H1 (cell line): ENCODE data around the gene COL4A1. TPM values are rescaled to one million over a fixed set of nuclear protein-coding genes. Genes with fewer than 3 reads are reported as not detected.

ENCODE experiments used
- CTCF ChIA-PET: fragments of 300-600 bp; sonication (Branson Sonifier 250); formaldehyde crosslinking; loops from one replicate; lab custom pipeline; 2021; ENCODE audit not compliant: partially characterized antibody; lab: Charles Lee
- POLR2A ChIA-PET: fragments of 300-600 bp; sonication (Branson Sonifier 250); formaldehyde crosslinking; loops from one replicate; lab custom pipeline; 2021; ENCODE audit warnings: inconsistent platforms; ENCODE audit not compliant: partially characterized antibody; lab: Charles Lee
- DNase-seq, 2 experiments: peaks; one replicate each; pipeline versions ENCODE4 v3.0.0 to v3.0.0-alpha.2; 2010 to 2022; ENCODE audit warnings: low spot score in 2 of 2, low read depth in 1 of 2, mixed read lengths in 1 of 2
- FAIRE-seq: peaks from 2 replicates; lab custom pipeline; 2011; peaks lifted over from hg19 to GRCh38; lab: Jason Lieb, UNC
- H2AFZ ChIP-seq: 2 replicates; pipeline ENCODE4 v1.8.1; 2012; ENCODE audit warnings: low read length, inconsistent platforms
- H2AK5ac ChIP-seq: 2 replicates; pipeline ENCODE4 v1.6.1; 2013; ENCODE audit warnings: low read depth, low read length
- H2BK120ac ChIP-seq: replicated peaks from 2 replicates; pipeline ENCODE3; 2013; ENCODE audit warnings: low read depth, low read length, inconsistent platforms
- H2BK12ac ChIP-seq: 2 replicates; pipeline ENCODE4 v1.6.1; 2013; ENCODE audit warnings: low read depth, low read length
- H2BK15ac ChIP-seq: 2 replicates; pipeline ENCODE4 v1.6.1; 2013; ENCODE audit warnings: low read length
- H2BK20ac ChIP-seq: 2 replicates; pipeline ENCODE4 v1.6.1; 2013; ENCODE audit warnings: low read length
- H2BK5ac ChIP-seq: 2 replicates; pipeline ENCODE4 v1.6.1; 2013; ENCODE audit warnings: low read depth, low read length
- H3K14ac ChIP-seq: 2 replicates; pipeline ENCODE4 v1.6.1; 2013; ENCODE audit warnings: inconsistent platforms; ENCODE audit not compliant: insufficient read length
- H3K18ac ChIP-seq: 2 replicates; pipeline ENCODE4 v1.6.1; 2013; ENCODE audit warnings: low read length; ENCODE audit errors: extremely low read depth
- H3K23ac ChIP-seq: 2 replicates; pipeline ENCODE4 v1.6.1; 2013; ENCODE audit warnings: inconsistent platforms; ENCODE audit not compliant: insufficient read length
- H3K23me2 ChIP-seq: 2 replicates; pipeline ENCODE4 v1.6.1; 2013; ENCODE audit warnings: low read depth, low read length
- H3K27ac ChIP-seq: 2 replicates; pipeline ENCODE4 v1.6.1; 2011; ENCODE audit warnings: low read depth, low read length, inconsistent platforms
- H3K27me3 ChIP-seq, 4 experiments: replicated peaks in 1 of 4; 1 replicate in 1 of 4; 2 replicates in 3 of 4; pipeline versions ENCODE4 v1.6.1 to v1.8.1; 2011 to 2013; ENCODE audit warnings: low read length in 3 of 4, mild to moderate bottlenecking in 3 of 4, inconsistent platforms in 2 of 4, mixed read lengths in 2 of 4, moderate library complexity in 1 of 4; ENCODE audit not compliant: control insufficient read depth in 3 of 4, insufficient read depth in 3 of 4; ENCODE audit errors: extremely low read depth in 1 of 4
- H3K36me3 ChIP-seq, 4 experiments: 2 replicates each; pipeline versions ENCODE4 v1.6.1 to v1.8.1; 2011 to 2013; ENCODE audit warnings: mild to moderate bottlenecking in 4 of 4, low read length in 3 of 4, moderate library complexity in 2 of 4, control low read depth in 1 of 4, inconsistent platforms in 1 of 4; ENCODE audit not compliant: insufficient read depth in 4 of 4, control insufficient read depth in 2 of 4
- H3K4ac ChIP-seq: replicated peaks from 2 replicates; pipeline ENCODE3; 2013; ENCODE audit warnings: low read length, low read depth, mixed read lengths, inconsistent platforms; ENCODE audit not compliant: insufficient read length
- H3K4me1 ChIP-seq, 4 experiments: replicated peaks in 1 of 4; 1 replicate in 1 of 4; 2 replicates in 3 of 4; pipeline versions ENCODE4 v1.6.1 to v1.8.1; 2011 to 2013; ENCODE audit warnings: low read length in 3 of 4, inconsistent platforms in 2 of 4, mixed read lengths in 1 of 4; ENCODE audit not compliant: insufficient read depth in 4 of 4, control insufficient read depth in 3 of 4
- H3K4me2 ChIP-seq, 2 experiments: 2 replicates each; pipeline versions ENCODE4 v1.6.1 to v1.8.1; 2011 to 2013; ENCODE audit warnings: low read depth in 2 of 2, low read length in 2 of 2, control low read depth in 1 of 2, inconsistent platforms in 1 of 2, mild to moderate bottlenecking in 1 of 2; ENCODE audit not compliant: insufficient read depth in 1 of 2
- H3K4me3 ChIP-seq, 4 experiments: fragments of 200-600, 300-600 bp in 1 of 4; sonication (generic), shearing (Covaris generic), sonication (Bioruptor Twin) in 1 of 4; 2 replicates each; pipeline versions ENCODE4 v1.5.1 to v1.8.1; 2011 to 2016; ENCODE audit warnings: low read length in 4 of 4, low read depth in 3 of 4, control low read depth in 2 of 4, inconsistent platforms in 2 of 4, mild to moderate bottlenecking in 2 of 4, mixed read lengths in 1 of 4, moderate library complexity in 1 of 4; ENCODE audit not compliant: insufficient read depth in 2 of 4; ENCODE audit errors: extremely low read depth in 1 of 4
- H3K56ac ChIP-seq: replicated peaks from 2 replicates; pipeline ENCODE3; 2013; ENCODE audit warnings: low read depth, mild to moderate bottlenecking, mixed read lengths, low read length, inconsistent platforms; ENCODE audit not compliant: insufficient read length
- H3K79me1 ChIP-seq: 2 replicates; pipeline ENCODE4 v1.6.1; 2013; ENCODE audit warnings: low read depth, low read length, control low read depth
- H3K79me2 ChIP-seq, 2 experiments: 2 replicates each; pipeline versions ENCODE4 v1.6.1 to v1.8.1; 2012 to 2013; ENCODE audit warnings: low read length in 2 of 2, mild to moderate bottlenecking in 2 of 2, inconsistent platforms in 1 of 2; ENCODE audit not compliant: insufficient read depth in 2 of 2, control insufficient read depth in 1 of 2
- H3K9ac ChIP-seq, 4 experiments: replicated peaks in 1 of 4; 1 replicate in 1 of 4; 2 replicates in 3 of 4; pipeline versions ENCODE4 v1.6.1 to v1.8.1; 2011 to 2013; ENCODE audit warnings: low read depth in 3 of 4, low read length in 3 of 4, control low read depth in 2 of 4, mild to moderate bottlenecking in 2 of 4, moderate library complexity in 2 of 4, inconsistent platforms in 1 of 4; ENCODE audit errors: extremely low read depth in 1 of 4
- H3K9me3 ChIP-seq, 2 experiments: 2 replicates each; pipeline versions ENCODE4 v1.6.1 to v1.8.1; 2012 to 2013; ENCODE audit warnings: mild to moderate bottlenecking in 2 of 2, moderate library complexity in 2 of 2, control low read depth in 1 of 2, inconsistent platforms in 1 of 2, low read depth in 1 of 2, low read length in 1 of 2, mixed read lengths in 1 of 2; ENCODE audit not compliant: insufficient read depth in 2 of 2
- H4K20me1 ChIP-seq, 2 experiments: replicated peaks in 1 of 2; 2 replicates each; pipeline versions ENCODE3 to v1.8.1; 2011 to 2013; ENCODE audit warnings: inconsistent platforms in 2 of 2, low read length in 2 of 2, mild to moderate bottlenecking in 1 of 2; ENCODE audit not compliant: insufficient read depth in 2 of 2, control insufficient read depth in 1 of 2
- H4K5ac ChIP-seq: 2 replicates; pipeline ENCODE4 v1.6.1; 2013; ENCODE audit warnings: low read length, low read depth, mixed read lengths, inconsistent platforms; ENCODE audit not compliant: insufficient read length
- H4K8ac ChIP-seq: 2 replicates; pipeline ENCODE4 v1.8.0; 2013; ENCODE audit warnings: mild to moderate bottlenecking, moderate library complexity, low read length, inconsistent platforms; ENCODE audit not compliant: insufficient read depth; ENCODE audit errors: extremely low read depth
- H4K91ac ChIP-seq: replicated peaks from 2 replicates; pipeline ENCODE3; 2013; ENCODE audit warnings: low read length, mixed read lengths, inconsistent platforms; ENCODE audit not compliant: insufficient read length
- EGR1 ChIP-seq: IDR thresholded peaks from 2 replicates; pipeline ENCODE4 v1.6.1; 2011; ENCODE audit warnings: low read depth, low read length, borderline replicate concordance
- HDAC6 ChIP-seq: IDR thresholded peaks from one replicate; pipeline ENCODE4 v1.7.1; 2012; ENCODE audit warnings: low read depth, mild to moderate bottlenecking, inconsistent platforms, low read length, moderate library complexity
- NRF1 ChIP-seq: IDR thresholded peaks from 2 replicates; pipeline ENCODE4 v1.6.1; 2011; ENCODE audit warnings: mild to moderate bottlenecking, low read depth, low read length, improper control_type of control experiment
- TEAD4 ChIP-seq: IDR thresholded peaks from 2 replicates; pipeline ENCODE4 v1.6.1; 2012; ENCODE audit warnings: low read depth, low read length, inconsistent platforms, mixed read lengths
- WGBS, 2 experiments: shearing (Covaris generic) in 1 of 2; methylation state at CpG; one replicate each; pipeline versions ENCODE4 v1.1.6 to v1.1.7; 2013 to 2015; ENCODE audit warnings: low lambda C conversion rate in 2 of 2, mixed read lengths in 2 of 2, inconsistent platforms in 1 of 2, low coverage in 1 of 2, missing lambda C conversion rate in 1 of 2; ENCODE audit not compliant: insufficient replicate concordance in 2 of 2, insufficient coverage in 1 of 2, insufficient read length in 1 of 2; ENCODE audit errors: extremely low coverage in 1 of 2, missing lambda C conversion rate in 1 of 2; 5-methylcytosine and 5-hydroxymethylcytosine counted together
- polyA plus RNA-seq, 7 experiments: library from polyadenylated mRNA; depleted of rRNA in 3 of 7; stranded (reverse) in 5 of 7; unstranded in 2 of 7; fragments of >200 nt in 5 of 7; fragments of 200-250 nt in 2 of 7; gene quantifications; 1 replicate in 5 of 7; 2 replicates in 1 of 7; 4 replicates in 1 of 7; pipeline versions ENCODE4 v1.2.1 to v1.2.3, GENCODE V29; 2011 to 2013; ENCODE audit warnings: missing spikeins in 2 of 7, mixed read lengths in 2 of 7
- total RNA-seq: library from RNA; stranded (reverse); fragmentation: NEBNext Ultra II Directional; extraction: Animal tissue kit (Norgen Biotek cat#: 25700); gene quantifications from 2 replicates; pipeline ENCODE4 v1.2.1, GENCODE V29; 2021

Gene COL4A1
- total and polyA plus RNA-seq, 2 of the 8 experiments (the other 6 are each of a cell fraction or from before 2014, with no cell fraction given): 30.7 to 82.0 TPM

GRCh38 chr13:110238818-110239195, 68.2 kb downstream of the COL4A1 start:
- no peak overlapping the region for H2AFZ ChIP-seq
- no peaks in the 10 kb centered on the region for H3K23me2 ChIP-seq
- H3K23ac ChIP-seq: no peak overlapping the region
- no peak overlapping the region for H2AK5ac ChIP-seq
- no peak overlapping the region for H3K9ac ChIP-seq
- no peak overlapping the region for H2BK5ac ChIP-seq
- H3K27ac ChIP-seq: no peak overlapping the region
- no peak for TF ChIP-seq NRF1
- no peak for TF ChIP-seq HDAC6
- no peak for TF ChIP-seq EGR1
- no peak for TF ChIP-seq TEAD4
- H2BK12ac ChIP-seq: no peak overlapping the region
- peaks cover 0 to 5% (median 0%) of the 10 kb centered on the region in 4 experiments; a peak in 1 of 7 replicates for H3K4me1 ChIP-seq
- ChIA-PET POLR2A (no interaction called here), CTCF (interaction anchor here (0.6 to 4.2 kb wide), 12 partner anchors 9 to 173 kb away, joined by 3 to 28 read pairs (median 4); no protein-coding TSS in a partner anchor)
- H4K20me1 ChIP-seq: peaks cover 0 to 3% of the 10 kb centered on the region in 2 experiments
- FAIRE-seq (no peak), DNase-seq (no peak)
- no peak overlapping the region for H2BK120ac ChIP-seq
- H3K79me2 ChIP-seq: no peaks in the 10 kb centered on the region
- H3K18ac ChIP-seq: no peak overlapping the region
- no peak overlapping the region for H3K4me2 ChIP-seq
- H3K9me3 ChIP-seq: no peaks in the 10 kb centered on the region
- no peaks in the 10 kb centered on the region for H3K27me3 ChIP-seq
- no peak overlapping the region for H4K91ac ChIP-seq
- no peak overlapping the region for H3K4me3 ChIP-seq
- H3K56ac ChIP-seq: no peak overlapping the region
- H3K4ac ChIP-seq: no peak overlapping the region
- H3K36me3 ChIP-seq: no peaks in the 10 kb centered on the region
- H2BK20ac ChIP-seq: no peak overlapping the region
- H2BK15ac ChIP-seq: no peak overlapping the region
- H4K8ac ChIP-seq: no peak overlapping the region
- H3K79me1 ChIP-seq: no peaks in the 10 kb centered on the region; the same call in 1 of the 2 replicates
- WGBS, 2 experiments: 95% methylated on average over 1 of the region's 1 CpG; no CpG with 5 or more reads in 1 of the 2 experiments
- H3K14ac ChIP-seq: no peak overlapping the region
- H4K5ac ChIP-seq: no peak overlapping the region
